GM18907 (cell line): Measurements from ENCODE around the gene RBL1.
"Not testable (repeated sequence)": the region's sequence is repeated elsewhere in the genome, so short reads cannot be mapped to it uniquely, and the experiment has no call there.

Experiments
- ATAC-seq: cut with Tn5 transposase; IDR thresholded peaks from one replicate; pipeline ENCODE4 v1.9.1; 2021; ENCODE audit warnings: mild to moderate bottlenecking, moderate library complexity; ENCODE audit not compliant: unreplicated experiment

The RBL1 gene

GRCh38 chr20:37075932-37076685 is 19.7 kb downstream of the RBL1 start:
- no peak for ATAC-seq

GRCh38 chr20:37072293-37073196 is 23.3 kb downstream of the RBL1 start:
- ATAC-seq: no peak

GRCh38 chr20:37071481-37071911 is 24.3 kb downstream of the RBL1 start:
- ATAC-seq: no peak

- ATAC-seq: not testable (repeated sequence)
These were observed 26.2 kb downstream of the RBL1 start for GRCh38 chr20:37069563-37069962.

- no peak for ATAC-seq
These were observed 29.6 kb downstream of the RBL1 start for GRCh38 chr20:37066168-37066567.

GRCh38 chr20:37055276-37055675 is 40.5 kb downstream of the RBL1 start:
- no peak for ATAC-seq

GRCh38 chr20:37053230-37053950 is 42.4 kb downstream of the RBL1 start:
- no peak for ATAC-seq

- ATAC-seq: peak; percentile 73
These were observed 52.5 kb downstream of the RBL1 start for GRCh38 chr20:37042986-37043972.

GRCh38 chr20:37039366-37039765 is 56.4 kb downstream of the RBL1 start:
- not testable (repeated sequence) for ATAC-seq

- ATAC-seq: no peak
These were observed 63.7 kb downstream of the RBL1 start for GRCh38 chr20:37032077-37032476.

- no peak for ATAC-seq
These were observed 75.2 kb downstream of the RBL1 start for GRCh38 chr20:37020636-37021035.

GRCh38 chr20:37012631-37013030 is 83.2 kb downstream of the RBL1 start:
- not testable (repeated sequence) for ATAC-seq

GRCh38 chr20:37011858-37012257 is 83.9 kb downstream of the RBL1 start:
- ATAC-seq: not testable (repeated sequence)

GRCh38 chr20:37011147-37011546 is 84.7 kb downstream of the RBL1 start:
- no peak for ATAC-seq

GRCh38 chr20:37007898-37008649 is 87.7 kb downstream of the RBL1 start:
- no peak for ATAC-seq

- ATAC-seq: not testable (repeated sequence)
These were observed 90.5 kb downstream of the RBL1 start for GRCh38 chr20:37005062-37005942.

- ATAC-seq: not testable (repeated sequence)
These were observed 94.2 kb downstream of the RBL1 start for GRCh38 chr20:37001634-37002033.

GRCh38 chr20:37000171-37000570 is 95.6 kb downstream of the RBL1 start:
- ATAC-seq: not testable (repeated sequence)
